Measurements from ENCODE around the gene FCGR2B. TPM values are rescaled to one million over a fixed set of nuclear protein-coding genes. Genes with fewer than 3 reads are reported as not detected.
"Not testable (repeated sequence)": the region's sequence is repeated elsewhere in the genome, so short reads cannot be mapped to it uniquely, and the experiment has no call there.

FCGR2B gene
- total and polyA plus RNA-seq, 4 experiments from 2014 or later, result 0.49 to 2.1 (median 0.94) TPM

DNA sequence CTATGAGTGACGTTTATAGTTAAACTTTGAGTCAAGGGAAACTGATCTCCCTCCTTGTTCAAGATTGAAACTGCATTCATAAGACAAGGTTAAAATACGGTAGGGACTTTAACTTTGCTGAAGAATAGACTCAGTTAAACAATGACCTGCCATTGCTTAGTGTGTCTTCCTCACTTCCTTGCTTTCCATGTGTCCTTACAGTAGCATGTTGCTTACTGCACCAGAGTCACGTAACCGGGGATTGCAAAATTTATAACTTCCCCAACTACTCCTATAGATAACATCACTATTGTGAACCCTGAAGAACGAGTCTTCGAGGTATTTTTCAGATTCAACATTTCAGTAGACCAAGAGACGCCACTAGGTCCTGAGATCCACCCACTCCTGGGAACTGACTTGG, 9.4 kb upstream of the FCGR2B start:
- H3K36me3 Mint-ChIP-seq; intact Hi-C loops (cut with micrococcal nuclease); H3K27ac Mint-ChIP-seq; DNase-seq; H3K36me3 ChIP-seq (ENCODE audit: insufficient read depth, low read length); H3K4me1 ChIP-seq (ENCODE audit: insufficient read depth, low read length); H3K27ac ChIP-seq (ENCODE audit: low read depth, low read length); POLR2A ChIA-PET (ENCODE audit: partially characterized antibody); H3K27me3 Mint-ChIP-seq; H3K4me3 Mint-ChIP-seq; CTCF ChIA-PET (ENCODE audit: partially characterized antibody); H3K4me1 Mint-ChIP-seq; H3K9me3 Mint-ChIP-seq; H3K4me3 ChIP-seq (ENCODE audit: low read length in 2 of 2); H3K9me3 ChIP-seq (ENCODE audit: control insufficient read depth in 1 of 2, low read length in 2 of 2); H3K27me3 ChIP-seq (ENCODE audit: insufficient read depth, low read length): not testable (repeated sequence)

DNA sequence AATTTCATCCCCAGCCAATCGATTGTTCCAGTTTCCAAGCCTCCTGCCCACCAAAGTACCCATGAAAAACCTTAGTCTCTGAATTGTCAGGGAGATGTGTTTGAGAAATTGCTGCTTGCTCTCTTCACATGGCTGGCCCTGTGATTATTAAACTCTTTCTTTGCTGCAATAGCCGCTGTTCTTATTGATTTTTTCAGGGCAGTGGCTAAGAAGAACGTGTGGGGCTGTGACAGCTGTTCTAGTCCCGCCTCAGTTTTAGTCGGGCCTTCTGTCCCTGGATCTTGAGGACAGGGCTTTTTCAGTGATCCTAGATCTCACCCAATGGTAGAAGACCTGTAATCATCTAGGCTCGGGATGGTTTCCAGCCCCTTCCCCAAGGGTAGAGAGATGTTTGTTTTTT, 9.0 kb upstream of the FCGR2B start:
- H3K27me3 Mint-ChIP-seq; H3K9me3 ChIP-seq (ENCODE audit: control insufficient read depth in 1 of 2, low read length in 2 of 2); DNase-seq; H3K27ac ChIP-seq (ENCODE audit: low read depth, low read length); H3K4me1 ChIP-seq (ENCODE audit: insufficient read depth, low read length); H3K4me1 Mint-ChIP-seq; H3K27me3 ChIP-seq (ENCODE audit: insufficient read depth, low read length); POLR2A ChIA-PET (ENCODE audit: partially characterized antibody); H3K27ac Mint-ChIP-seq; H3K4me3 ChIP-seq (ENCODE audit: low read length in 2 of 2); H3K36me3 ChIP-seq (ENCODE audit: insufficient read depth, low read length); H3K9me3 Mint-ChIP-seq; intact Hi-C loops (cut with micrococcal nuclease); H3K36me3 Mint-ChIP-seq; CTCF ChIA-PET (ENCODE audit: partially characterized antibody); H3K4me3 Mint-ChIP-seq: not testable (repeated sequence)

DNA sequence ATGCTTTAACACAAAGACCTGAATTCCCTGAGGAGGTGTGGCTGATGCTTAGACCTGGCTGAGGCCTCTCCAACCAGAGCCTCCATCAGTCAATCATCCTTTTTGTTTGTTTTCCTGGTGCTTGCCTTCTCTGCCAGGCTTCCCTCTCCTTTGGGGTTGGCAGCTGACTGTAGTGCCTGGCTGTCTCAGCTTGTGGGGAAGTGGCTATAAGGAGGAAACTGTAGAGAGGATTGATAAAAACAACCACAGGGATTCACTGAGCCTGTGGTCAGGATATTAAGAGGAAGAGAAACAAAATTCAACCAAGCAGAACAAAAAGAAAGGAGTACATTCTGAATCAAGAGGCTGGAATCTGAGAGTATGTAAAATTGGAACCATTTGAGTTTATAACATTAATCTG, 4.4 kb upstream of the FCGR2B start:
- intact Hi-C loops (cut with micrococcal nuclease); H3K9me3 Mint-ChIP-seq; H3K4me1 Mint-ChIP-seq; H3K27ac Mint-ChIP-seq; H3K9me3 ChIP-seq (ENCODE audit: control insufficient read depth in 1 of 2, low read length in 2 of 2); H3K27me3 ChIP-seq (ENCODE audit: insufficient read depth, low read length); H3K36me3 Mint-ChIP-seq; H3K27me3 Mint-ChIP-seq; H3K4me1 ChIP-seq (ENCODE audit: insufficient read depth, low read length); DNase-seq; CTCF ChIA-PET (ENCODE audit: partially characterized antibody); H3K4me3 ChIP-seq (ENCODE audit: low read length in 2 of 2); POLR2A ChIA-PET (ENCODE audit: partially characterized antibody); H3K36me3 ChIP-seq (ENCODE audit: insufficient read depth, low read length); H3K27ac ChIP-seq (ENCODE audit: low read depth, low read length); H3K4me3 Mint-ChIP-seq: not testable (repeated sequence)

DNA sequence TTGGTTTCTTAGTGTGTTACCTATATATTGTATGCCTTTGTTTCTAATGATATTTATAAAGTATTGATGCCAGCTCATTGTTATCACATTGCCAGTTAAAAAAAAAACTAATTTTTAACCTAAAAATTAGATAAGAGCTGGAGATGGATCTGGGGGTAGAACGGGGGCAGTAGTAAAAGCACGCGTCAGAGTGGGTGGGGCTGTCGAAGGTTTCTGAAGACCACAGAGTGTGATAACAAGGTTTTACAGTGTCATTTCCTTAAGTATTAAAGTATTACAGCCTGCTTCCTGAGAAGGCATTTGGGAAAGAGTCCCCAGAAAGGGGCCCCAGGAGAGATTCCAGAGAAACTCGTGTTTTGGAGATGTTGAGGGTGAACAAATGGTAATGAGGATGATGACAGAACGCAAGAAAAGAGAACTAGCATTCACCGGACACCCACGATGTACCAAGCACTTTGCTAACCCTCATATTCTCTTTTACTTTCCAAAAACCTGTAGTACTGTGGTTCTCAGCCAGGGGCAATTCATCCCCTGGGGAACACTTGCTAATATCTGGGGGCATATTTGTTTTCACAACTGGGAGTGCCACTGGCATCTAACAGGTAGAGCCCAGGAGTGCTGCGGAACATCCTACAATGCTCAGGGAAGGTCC, 1.2 kb upstream of the FCGR2B start:
- H3K27me3 ChIP-seq (ENCODE audit: insufficient read depth, low read length); DNase-seq: not testable (repeated sequence)

DNA sequence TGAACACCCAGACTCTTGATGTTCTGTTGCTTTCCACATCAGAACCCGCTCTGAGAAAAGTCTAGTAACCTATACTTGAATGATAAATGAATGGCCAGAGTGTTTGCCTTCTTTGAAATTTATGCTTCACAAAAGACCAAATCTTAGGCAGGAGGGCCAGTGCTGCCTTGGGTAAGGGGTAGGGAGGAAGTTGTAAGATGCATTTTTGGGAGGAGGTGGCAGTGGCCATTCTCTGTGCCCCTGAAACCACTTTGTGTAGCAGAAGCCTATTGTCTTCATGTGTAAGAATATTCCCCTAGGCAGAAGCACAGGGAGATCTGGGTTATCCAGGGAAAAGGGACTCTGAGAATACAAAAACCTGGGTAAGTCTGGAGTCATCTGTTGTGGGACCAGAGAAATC, 626 bp downstream of the FCGR2B start:
- H3K27ac Mint-ChIP-seq; H3K9me3 Mint-ChIP-seq; H3K4me1 ChIP-seq (ENCODE audit: insufficient read depth, low read length); H3K4me3 ChIP-seq (ENCODE audit: low read length in 2 of 2); H3K4me1 Mint-ChIP-seq; intact Hi-C loops (cut with micrococcal nuclease); H3K9me3 ChIP-seq (ENCODE audit: control insufficient read depth in 1 of 2, low read length in 2 of 2); H3K36me3 ChIP-seq (ENCODE audit: insufficient read depth, low read length); H3K27me3 ChIP-seq (ENCODE audit: insufficient read depth, low read length); H3K27ac ChIP-seq (ENCODE audit: low read depth, low read length); DNase-seq; H3K36me3 Mint-ChIP-seq; CTCF ChIA-PET (ENCODE audit: partially characterized antibody); POLR2A ChIA-PET (ENCODE audit: partially characterized antibody); H3K27me3 Mint-ChIP-seq; H3K4me3 Mint-ChIP-seq: not testable (repeated sequence)

More for the DNA sequence above, 1.2 kb upstream of the FCGR2B start:
- H3K4me1 Mint-ChIP-seq; H3K9me3 Mint-ChIP-seq; H3K27ac Mint-ChIP-seq; H3K27ac ChIP-seq (ENCODE audit: low read depth, low read length); H3K4me3 ChIP-seq (ENCODE audit: low read length in 2 of 2); H3K9me3 ChIP-seq (ENCODE audit: control insufficient read depth in 1 of 2, low read length in 2 of 2); H3K4me3 Mint-ChIP-seq; H3K36me3 Mint-ChIP-seq; CTCF ChIA-PET (ENCODE audit: partially characterized antibody); H3K4me1 ChIP-seq (ENCODE audit: insufficient read depth, low read length); POLR2A ChIA-PET (ENCODE audit: partially characterized antibody); H3K36me3 ChIP-seq (ENCODE audit: insufficient read depth, low read length); H3K27me3 Mint-ChIP-seq; intact Hi-C loops (cut with micrococcal nuclease): not testable (repeated sequence)

DNA sequence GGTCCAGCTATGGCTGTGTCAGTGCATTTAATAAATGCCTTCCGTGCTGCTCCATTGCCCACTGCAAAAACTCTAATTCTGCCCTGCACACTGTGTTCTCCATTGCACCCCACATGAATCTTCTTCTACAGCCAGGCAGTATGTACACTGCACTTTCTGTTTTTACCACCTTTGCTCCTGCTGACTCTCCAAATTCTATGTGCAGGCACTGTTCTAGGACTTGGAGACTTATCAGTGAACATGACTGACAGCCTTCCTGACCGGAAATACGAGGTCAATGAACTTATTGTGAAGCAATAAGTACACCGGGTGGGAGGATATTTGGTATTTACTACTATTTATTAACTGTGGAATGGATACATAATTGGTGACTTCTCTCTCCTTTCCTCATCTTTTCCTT, 1.7 kb downstream of the FCGR2B start:
- H3K27ac Mint-ChIP-seq; DNase-seq; POLR2A ChIA-PET (ENCODE audit: partially characterized antibody); H3K4me1 Mint-ChIP-seq; intact Hi-C loops (cut with micrococcal nuclease); CTCF ChIA-PET (ENCODE audit: partially characterized antibody); H3K27me3 Mint-ChIP-seq; H3K9me3 ChIP-seq (ENCODE audit: control insufficient read depth in 1 of 2, low read length in 2 of 2); H3K4me3 ChIP-seq (ENCODE audit: low read length in 2 of 2); H3K4me3 Mint-ChIP-seq; H3K27me3 ChIP-seq (ENCODE audit: insufficient read depth, low read length); H3K9me3 Mint-ChIP-seq; H3K27ac ChIP-seq (ENCODE audit: low read depth, low read length); H3K36me3 Mint-ChIP-seq; H3K36me3 ChIP-seq (ENCODE audit: insufficient read depth, low read length); H3K4me1 ChIP-seq (ENCODE audit: insufficient read depth, low read length): not testable (repeated sequence)

DNA sequence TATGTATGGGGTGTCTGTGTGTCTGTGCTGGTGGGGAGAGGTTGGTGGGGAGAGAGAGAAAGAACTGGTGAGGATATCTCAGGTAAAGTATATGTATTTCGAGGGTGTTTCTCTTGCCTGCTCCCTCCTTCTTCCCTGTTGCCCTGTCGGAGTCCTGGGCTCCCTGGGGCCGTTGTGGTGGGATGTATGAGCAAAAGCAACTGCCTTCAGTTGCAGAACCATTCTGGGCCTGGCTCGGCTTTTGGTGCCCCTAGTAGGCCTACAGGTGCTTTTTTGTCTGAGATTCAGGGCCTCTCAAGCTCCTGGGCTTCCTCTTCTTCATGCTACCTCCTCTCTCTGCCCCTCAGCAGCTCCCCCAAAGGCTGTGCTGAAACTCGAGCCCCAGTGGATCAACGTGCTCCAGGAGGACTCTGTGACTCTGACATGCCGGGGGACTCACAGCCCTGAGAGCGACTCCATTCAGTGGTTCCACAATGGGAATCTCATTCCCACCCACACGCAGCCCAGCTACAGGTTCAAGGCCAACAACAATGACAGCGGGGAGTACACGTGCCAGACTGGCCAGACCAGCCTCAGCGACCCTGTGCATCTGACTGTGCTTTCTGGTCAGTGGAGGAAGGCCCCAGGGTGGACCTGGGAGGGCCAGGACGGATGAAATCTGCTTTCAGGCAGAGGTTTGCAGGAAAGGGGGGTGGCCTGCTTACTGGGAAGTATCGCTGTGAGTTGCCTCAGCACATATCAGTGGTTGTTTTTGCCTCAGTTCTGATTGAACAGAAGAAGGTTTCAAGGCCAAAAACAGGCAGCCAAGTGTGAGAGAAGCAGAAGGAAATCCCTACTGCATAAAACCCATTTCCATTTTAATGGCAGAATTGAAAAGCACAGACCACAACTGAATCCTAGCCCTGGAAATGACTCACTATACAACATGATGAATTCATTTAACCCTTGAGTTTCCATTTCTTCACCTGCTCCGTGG, 8.4 kb downstream of the FCGR2B start:
- POLR2A ChIA-PET (ENCODE audit: partially characterized antibody); H3K27me3 Mint-ChIP-seq; H3K36me3 ChIP-seq (ENCODE audit: insufficient read depth, low read length); intact Hi-C loops (cut with micrococcal nuclease); H3K4me3 Mint-ChIP-seq; CTCF ChIA-PET (ENCODE audit: partially characterized antibody); H3K4me3 ChIP-seq (ENCODE audit: low read length in 2 of 2); H3K27ac ChIP-seq (ENCODE audit: low read depth, low read length); H3K9me3 ChIP-seq (ENCODE audit: control insufficient read depth in 1 of 2, low read length in 2 of 2); DNase-seq; H3K27me3 ChIP-seq (ENCODE audit: insufficient read depth, low read length); H3K27ac Mint-ChIP-seq; H3K9me3 Mint-ChIP-seq; H3K4me1 Mint-ChIP-seq; H3K4me1 ChIP-seq (ENCODE audit: insufficient read depth, low read length); H3K36me3 Mint-ChIP-seq: not testable (repeated sequence)
